Stomach (tissue), 4 donors: ENCODE results near the gene COL27A1.

Source experiments
- CTCF ChIP-seq, 7 experiments: fragments of 450-650 bp in 4 of 7; fragments of 200-600 bp in 3 of 7; sonication (generic) in 3 of 7; IDR thresholded peaks; one replicate each; pipeline ENCODE4 v1.5.1; 2016 to 2019; ENCODE audit warnings: antibody characterized with exemption in 7 of 7, control low read depth in 2 of 7, mild to moderate bottlenecking in 1 of 7
- EP300 ChIP-seq: sonication (generic); formaldehyde crosslinking; IDR thresholded peaks from one replicate; pipeline ENCODE4 v1.6.1; 2017; ENCODE audit warnings: antibody characterized with exemption
- POLR2A ChIP-seq, 4 donors: fragments of 450-650 bp; IDR thresholded peaks; one replicate each; pipeline ENCODE4 v1.6.1; 2016; ENCODE audit warnings: antibody characterized with exemption in 4 of 4, control low read depth in 2 of 4, mild to moderate bottlenecking in 1 of 4, moderate library complexity in 1 of 4
- POLR2AphosphoS5 ChIP-seq, 3 donors: sonication (generic); formaldehyde crosslinking; IDR thresholded peaks; one replicate each; pipeline ENCODE4 v1.6.1; 2016; ENCODE audit warnings: antibody characterized with exemption in 3 of 3

- TF ChIP-seq POLR2A (IDR thresholded peaks at IDR 0.05) (no peak), CTCF (IDR thresholded peaks at IDR 0.05) (no peak), POLR2AphosphoS5 (IDR thresholded peaks at IDR 0.05) (no peak), EP300 (no peak)
Measured at GRCh38 chr9:114165407-114166102, 10.2 kb downstream of the COL27A1 start.
